GM21786 (cell line): ENCODE measurements around the gene NME7.

Experiments
- ATAC-seq: cut with Tn5 transposase; IDR thresholded peaks from one replicate; pipeline ENCODE4 v1.9.1; 2021; ENCODE audit not compliant: unreplicated experiment

Gene NME7

DNA sequence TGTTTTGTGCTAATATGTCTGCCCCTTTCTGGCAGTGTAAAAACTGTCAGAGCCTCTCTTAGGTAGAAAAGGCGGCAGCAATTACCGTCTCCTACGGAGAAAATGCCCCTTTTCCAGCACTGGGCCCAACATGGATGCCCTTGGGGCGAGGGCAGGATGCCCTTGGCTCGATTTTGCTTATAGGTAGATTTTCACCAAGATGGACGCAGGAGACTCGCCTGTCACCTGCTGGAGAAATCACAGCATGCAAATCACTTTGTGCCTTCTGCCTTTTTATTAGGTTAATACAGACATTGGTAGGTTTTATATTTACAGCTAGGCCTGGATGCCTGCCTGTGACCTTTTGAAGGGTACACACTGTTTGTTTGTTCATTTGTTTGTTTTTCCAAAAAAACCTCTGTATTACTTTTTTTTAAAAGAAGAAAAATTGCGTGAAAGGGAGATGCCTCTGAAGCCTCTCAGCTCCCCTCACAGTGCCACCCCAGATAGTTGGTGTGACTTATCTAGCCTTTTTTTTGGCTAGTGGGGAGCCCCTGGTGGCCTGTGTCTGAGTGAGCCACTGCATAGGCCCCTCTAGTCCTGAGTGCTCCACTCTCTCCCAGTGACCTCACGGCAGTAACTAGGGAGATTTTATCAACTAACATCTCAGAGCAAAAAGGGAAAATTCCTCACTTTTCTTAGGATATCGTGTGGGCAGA, 258.6 kb downstream of the NME7 start:
- peak; percentile 14 for ATAC-seq

DNA sequence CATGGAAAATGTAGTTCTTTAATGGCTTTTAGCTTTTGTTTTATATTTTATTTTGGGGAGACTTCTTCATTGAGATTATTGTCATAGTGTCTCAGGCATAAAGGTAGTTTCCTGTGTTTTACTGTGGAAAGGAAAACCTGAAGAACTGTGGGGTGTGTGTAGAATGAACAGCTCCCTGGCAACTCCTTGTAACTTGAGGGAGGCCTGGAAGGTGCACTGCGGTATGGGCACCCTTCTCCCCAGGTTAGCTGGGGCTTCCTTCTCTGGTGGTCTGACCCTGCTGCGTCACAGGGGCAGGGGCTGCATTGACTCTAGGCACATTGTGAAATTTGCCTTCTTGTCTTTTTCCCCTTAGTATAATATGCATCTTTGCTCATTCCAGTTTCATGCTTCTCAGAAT, 259.4 kb downstream of the NME7 start:
- no peak for ATAC-seq

DNA sequence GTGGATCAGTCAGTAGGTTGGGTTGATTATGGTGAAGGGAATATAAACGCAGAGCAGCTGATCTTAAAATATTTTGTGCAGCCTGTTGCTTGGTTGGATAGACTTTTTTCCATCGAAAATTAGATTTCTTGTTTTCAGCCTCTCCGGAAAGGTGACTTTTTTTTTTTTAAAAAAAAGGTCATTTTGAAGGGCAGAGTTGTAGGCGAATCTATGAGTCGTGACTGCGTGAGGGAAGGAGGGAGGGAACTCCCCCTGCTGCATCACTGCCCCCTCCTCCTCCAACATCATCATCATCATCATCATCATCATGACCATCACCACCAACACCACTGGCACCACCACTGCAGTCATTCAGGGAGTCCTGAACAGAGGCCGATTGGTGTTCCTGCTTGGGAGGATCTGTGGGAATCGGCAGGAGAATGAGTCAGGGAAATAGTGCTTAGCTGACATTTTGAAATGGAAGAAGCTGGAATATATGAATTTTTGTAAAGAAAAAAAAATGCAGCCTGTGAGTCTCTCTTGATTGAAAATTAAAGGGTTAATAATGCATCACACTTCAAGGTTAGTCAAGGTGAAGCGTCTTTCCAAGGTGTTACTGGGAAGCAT, 259.9 kb downstream of the NME7 start:
- no peak for ATAC-seq

DNA sequence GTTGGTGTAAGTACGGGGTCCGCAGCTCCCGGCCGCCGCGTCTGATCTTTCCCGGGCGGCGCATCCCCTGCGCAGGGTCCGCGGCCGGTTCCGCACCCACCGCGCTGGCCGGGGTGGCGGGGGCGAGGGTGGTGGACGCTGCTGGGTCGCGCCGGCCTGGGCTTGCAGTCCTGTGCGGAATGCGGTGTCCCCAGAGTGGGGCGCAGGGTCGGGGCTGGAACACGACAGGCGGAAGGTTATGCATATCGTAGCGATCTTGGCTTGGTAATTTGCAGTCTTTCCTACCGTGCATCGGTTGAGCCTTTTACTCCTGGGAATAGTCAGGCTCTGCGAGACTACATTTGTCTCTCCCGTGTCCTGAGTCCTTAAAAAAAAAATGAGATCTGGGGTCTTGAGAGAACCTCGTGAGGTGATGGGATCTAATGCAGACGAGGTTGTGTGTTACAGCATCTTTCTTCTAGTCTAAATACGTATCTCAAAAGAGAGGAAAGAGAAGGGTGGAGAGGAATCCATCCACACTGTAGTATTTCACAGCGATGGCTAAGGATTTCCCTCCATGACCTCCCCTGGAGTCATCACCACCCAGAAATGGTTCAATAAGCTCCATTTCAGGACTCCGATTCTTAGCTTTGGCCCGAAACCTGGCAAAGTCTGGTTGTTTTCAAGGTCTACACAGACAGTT, 260.5 kb downstream of the NME7 start:
- ATAC-seq: no peak

- peak; percentile 76 for ATAC-seq
These were observed 261.3 kb downstream of the NME7 start, which contains the start of gene ATP1B1 for GRCh38 chr1:169106095-169106920. Gene ATP1B1 (plus strand): TSS chr1:169106690. CDS start chr1:169106830, 140 bp downstream.

- peak; percentile 36 for ATAC-seq
These were observed 262.0 kb downstream of the NME7 start for GRCh38 chr1:169105434-169106094.

DNA sequence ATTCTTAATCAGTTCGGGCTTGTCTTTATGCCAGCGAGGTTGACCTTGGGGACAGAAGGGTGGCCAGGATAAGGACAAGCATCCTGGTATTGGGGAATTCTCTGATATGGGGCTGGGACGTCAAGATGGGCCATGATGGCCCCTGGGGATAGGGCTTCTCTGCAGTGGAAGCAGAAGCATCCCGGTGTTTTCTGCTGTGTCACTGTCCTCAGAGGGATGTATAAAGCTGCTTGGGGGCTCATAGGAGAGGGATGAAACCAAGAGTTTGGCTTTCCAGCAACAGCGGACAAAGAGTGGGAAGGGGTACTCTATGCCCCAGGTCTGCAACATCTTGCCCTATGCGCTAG, 262.5 kb downstream of the NME7 start:
- ATAC-seq: no peak

DNA sequence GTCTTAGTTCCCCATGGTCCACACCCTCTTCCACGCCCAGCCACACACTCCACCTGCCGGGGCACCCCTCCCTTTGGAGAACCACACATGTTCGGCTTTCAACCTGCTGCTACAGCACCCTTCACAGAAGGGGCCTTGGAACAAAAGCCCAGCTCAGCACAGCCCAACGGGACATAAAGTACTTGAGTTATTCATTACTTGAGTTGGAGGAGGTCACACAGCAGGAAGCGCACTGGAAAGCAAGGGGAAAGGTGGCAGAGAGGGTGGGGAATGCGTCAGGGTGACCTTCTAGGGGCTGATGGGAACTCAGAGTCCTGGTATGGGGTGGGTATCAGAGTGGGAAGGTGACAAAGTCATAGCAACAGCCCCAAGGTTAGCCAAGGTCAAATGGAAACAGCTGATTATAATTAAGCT, 264.1 kb downstream of the NME7 start:
- no peak for ATAC-seq

GRCh38 chr1:169103002-169103401, 264.6 kb downstream of the NME7 start:
- no peak for ATAC-seq

DNA sequence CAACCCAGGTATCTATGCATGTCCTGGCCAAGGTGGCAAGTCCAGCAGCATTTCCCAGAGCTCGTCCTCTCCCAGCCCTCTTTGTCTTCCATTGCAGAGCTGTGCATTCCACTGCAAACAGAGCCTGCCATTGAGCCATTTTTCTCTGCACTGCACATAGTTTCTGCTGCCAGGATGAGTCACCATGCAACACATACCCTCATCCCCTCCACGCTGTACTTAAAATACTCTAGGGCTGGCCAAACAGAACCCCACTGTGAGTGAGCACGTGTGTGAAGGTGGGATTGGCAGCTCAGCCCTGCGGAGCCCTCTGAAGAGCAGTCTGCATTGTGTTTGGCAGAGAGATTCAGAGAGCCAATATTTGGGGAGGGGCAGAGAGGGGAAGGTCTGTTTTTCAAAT, 265.0 kb downstream of the NME7 start:
- no peak for ATAC-seq

DNA sequence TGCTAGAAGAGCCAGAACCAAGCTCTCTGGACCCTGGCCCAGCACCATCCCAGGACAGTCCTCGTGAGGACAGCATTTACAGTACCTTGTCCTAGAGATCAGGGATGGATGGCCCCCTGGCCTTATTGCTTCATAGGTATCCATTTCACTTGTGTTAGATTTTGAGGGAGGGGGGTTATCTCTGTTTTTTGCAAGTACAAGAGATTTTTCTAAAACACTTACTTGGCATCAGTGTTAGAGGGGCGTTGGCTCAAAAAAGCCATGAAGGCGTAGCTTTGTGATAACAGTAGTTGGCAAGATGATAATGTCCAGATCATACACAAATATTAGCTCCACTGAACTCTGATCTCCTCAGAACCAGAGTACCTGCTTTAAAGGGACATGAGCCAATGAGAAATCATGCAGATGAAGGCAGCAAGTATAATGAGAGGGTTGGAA, 266.9 kb downstream of the NME7 start:
- ATAC-seq: no peak

- no peak for ATAC-seq
These were observed 267.4 kb downstream of the NME7 start for GRCh38 chr1:169100208-169100607.

DNA sequence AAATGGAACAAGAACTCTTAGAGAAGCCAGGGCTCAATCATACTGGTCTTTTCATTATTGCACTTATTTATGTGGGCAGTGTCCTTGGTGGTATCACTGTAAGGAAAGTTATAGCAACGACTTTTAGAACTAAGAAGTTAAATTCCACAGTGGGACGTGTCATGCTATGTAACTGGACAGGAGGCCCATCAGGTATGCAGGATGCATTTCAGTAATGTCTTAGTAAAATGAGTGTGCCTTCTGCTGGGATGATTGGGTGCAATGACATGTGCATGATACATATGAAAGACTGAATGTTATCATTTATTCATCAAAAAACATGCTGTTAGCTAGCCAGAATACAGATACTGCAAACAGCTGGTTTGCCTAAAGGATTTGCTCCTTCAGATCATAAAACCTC, 268.0 kb downstream of the NME7 start:
- ATAC-seq: no peak

DNA sequence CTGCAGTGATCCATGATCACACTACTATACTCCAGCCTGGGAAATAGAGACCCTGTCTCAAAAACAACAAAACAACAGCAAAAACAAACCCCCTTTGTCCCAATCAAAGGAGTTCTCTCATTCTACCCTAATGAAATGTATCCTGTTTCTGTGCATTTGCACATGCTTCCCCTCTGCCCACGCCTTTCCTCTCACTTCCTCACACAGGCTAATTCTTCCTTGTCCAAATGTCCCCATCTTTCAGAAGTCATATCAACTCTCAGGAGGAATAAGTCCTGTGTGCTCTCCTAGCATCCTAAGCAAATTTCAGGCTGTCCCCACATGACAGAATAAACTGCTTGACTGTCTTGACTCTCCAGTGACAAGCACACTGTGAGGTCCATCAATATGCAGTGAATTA, 269.2 kb downstream of the NME7 start:
- no peak for ATAC-seq

GRCh38 chr1:169094897-169095569, 272.6 kb downstream of the NME7 start:
- no peak for ATAC-seq

DNA sequence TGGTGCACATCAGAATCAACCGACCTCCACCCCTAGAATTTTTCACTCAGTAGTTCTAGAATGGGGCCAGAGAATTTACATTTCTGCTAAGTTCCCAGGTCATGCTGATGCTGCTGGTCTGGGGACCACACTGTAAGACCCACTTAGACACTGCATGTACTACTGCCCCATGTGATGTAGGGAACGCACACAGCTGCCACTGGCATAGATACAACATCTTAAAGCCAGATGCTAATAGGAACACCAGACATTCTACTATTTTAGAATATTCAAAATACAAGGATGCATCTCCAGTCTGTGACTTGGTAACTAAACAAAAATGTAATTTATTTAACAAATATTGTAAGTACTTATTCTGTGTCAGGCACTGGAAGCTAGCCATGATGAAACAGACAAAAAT, 275.2 kb downstream of the NME7 start:
- no peak for ATAC-seq

- ATAC-seq: peak; percentile 85
These were observed 276.1 kb downstream of the NME7 start for GRCh38 chr1:169091480-169091941.

DNA sequence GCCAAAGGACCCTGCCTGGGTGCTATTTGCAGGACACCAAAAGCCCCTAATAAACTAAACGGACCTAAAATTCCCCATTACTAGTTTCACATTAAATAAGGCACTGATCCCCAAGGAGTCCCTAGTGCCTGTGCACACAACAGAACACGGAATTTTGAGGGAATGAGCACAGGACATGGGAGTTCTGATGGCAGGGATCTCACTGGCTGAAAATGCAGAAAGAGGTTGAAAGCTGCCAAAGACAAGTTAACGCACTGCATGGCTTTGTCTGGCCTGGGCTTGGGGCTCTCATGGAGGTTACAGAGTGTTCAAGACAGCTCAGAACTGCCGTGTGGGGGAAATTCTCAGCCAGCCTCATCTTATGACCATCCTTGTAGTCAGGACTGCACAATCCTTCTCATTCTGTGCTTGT, 276.7 kb downstream of the NME7 start:
- peak; percentile 45 for ATAC-seq

GRCh38 chr1:169090308-169090899, 277.2 kb downstream of the NME7 start:
- ATAC-seq: no peak

GRCh38 chr1:169089776-169090175, 277.8 kb downstream of the NME7 start:
- ATAC-seq: no peak
